K562 (cell line): ENCODE measurements around the gene TMSB4X. TPM values are rescaled to one million over a fixed set of nuclear protein-coding genes. Genes with fewer than 3 reads are reported as not detected.
A peak's percentile ranks its signal among the peaks of the same experiment; 100 is the strongest.

Experiments
- ARID1B ChIP-seq: fragments of 450-650 bp; IDR thresholded peaks from 2 replicates; pipeline ENCODE4 v1.6.1; 2016; ENCODE audit warnings: antibody characterized with exemption, mild to moderate bottlenecking, inconsistent platforms
- ARID3A ChIP-seq: IDR thresholded peaks from 2 replicates; pipeline ENCODE4 v1.6.1; 2012; ENCODE audit warnings: low read depth, low read length, improper control_type of control experiment, borderline replicate concordance
- DPF2 ChIP-seq: fragments of 450-650 bp; IDR thresholded peaks from 2 replicates; pipeline ENCODE4 v1.6.1; 2016
- E2F8 ChIP-seq: fragments of 450-650 bp; IDR thresholded peaks from 2 replicates; pipeline ENCODE4 v1.7.1; 2018; ENCODE audit warnings: mild to moderate bottlenecking, low read depth; ENCODE audit not compliant: partially characterized antibody
- ELK1 ChIP-seq: sonication (generic); formaldehyde crosslinking; IDR thresholded peaks from 2 replicates; pipeline ENCODE4 v1.8.1; 2022; ENCODE audit warnings: missing genetic modification reagents
- FOS ChIP-seq: IDR thresholded peaks from 3 replicates; pipeline ENCODE4 v1.6.1; 2011; ENCODE audit not compliant: insufficient read length; ENCODE audit errors: extremely low read depth
- HMBOX1 ChIP-seq: sonication (generic); IDR thresholded peaks from 2 replicates; pipeline ENCODE4 v1.6.1; 2016
- JUND ChIP-seq, 2 experiments: IDR thresholded peaks; 2 replicates in 1 of 2; 3 replicates in 1 of 2; pipeline ENCODE4 v1.6.1; 2011; ENCODE audit warnings: borderline replicate concordance in 2 of 2, low read depth in 2 of 2, low read length in 2 of 2, improper control_type of control experiment in 1 of 2, missing biosample characterization in 1 of 2, missing genetic modification characterization in 1 of 2, missing genetic modification reagents in 1 of 2
- NFIC ChIP-seq: fragments of 450-650 bp; IDR thresholded peaks from 2 replicates; pipeline ENCODE4 v1.6.1; 2017; ENCODE audit warnings: mild to moderate bottlenecking, inconsistent platforms
- ZNF239 ChIP-seq: fragments of 250-450 bp; sonication (Bioruptor Pico); IDR thresholded peaks from 2 replicates; pipeline ENCODE4 v1.4.0; 2020; ENCODE audit warnings: mild to moderate bottlenecking
- polyA plus RNA-seq, 8 experiments: library from polyadenylated mRNA; depleted of rRNA in 4 of 8; stranded (reverse) in 5 of 8; unstranded in 3 of 8; fragments of >200 nt; fragmentation: Nextera tagmentation in 2 of 8; fragmentation: Illumina TruSeq in 1 of 8; extraction: Ambion mirVana in 2 of 8; extraction: Trizol in 1 of 8; gene quantifications; 2 replicates each; pipeline versions ENCODE4 v1.2.1 to v1.2.3, GENCODE V29; 2011 to 2014; ENCODE audit warnings: inconsistent platforms in 1 of 8, missing spikeins in 1 of 8
- total RNA-seq, 7 experiments: library from RNA; depleted of rRNA in 6 of 7; stranded (reverse); fragments of >200 nt in 6 of 7; fragmentation: Illumina TruSeq in 2 of 7; extraction: Trizol in 2 of 7; gene quantifications; 2 replicates each; pipeline versions ENCODE4 v1.2.1 to v1.2.3, GENCODE V29; 2011 to 2021; ENCODE audit warnings: low replicate concordance in 1 of 7
- TF ChIP-seq, protein P1 (sequence below): fragments of 200-800 bp; sonication (Bioruptor generic); IDR thresholded peaks from 2 replicates; pipeline ENCODE4 v1.6.1; 2016; ENCODE audit warnings: missing genetic modification characterization, missing compliant biosample characterization

The TMSB4X gene
- total and polyA plus RNA-seq, 9 of the 15 experiments (the other 6 are each of a cell fraction or from before 2014, with no cell fraction given) = 1,035 to 2,035 (median 1,529) TPM

DNA sequence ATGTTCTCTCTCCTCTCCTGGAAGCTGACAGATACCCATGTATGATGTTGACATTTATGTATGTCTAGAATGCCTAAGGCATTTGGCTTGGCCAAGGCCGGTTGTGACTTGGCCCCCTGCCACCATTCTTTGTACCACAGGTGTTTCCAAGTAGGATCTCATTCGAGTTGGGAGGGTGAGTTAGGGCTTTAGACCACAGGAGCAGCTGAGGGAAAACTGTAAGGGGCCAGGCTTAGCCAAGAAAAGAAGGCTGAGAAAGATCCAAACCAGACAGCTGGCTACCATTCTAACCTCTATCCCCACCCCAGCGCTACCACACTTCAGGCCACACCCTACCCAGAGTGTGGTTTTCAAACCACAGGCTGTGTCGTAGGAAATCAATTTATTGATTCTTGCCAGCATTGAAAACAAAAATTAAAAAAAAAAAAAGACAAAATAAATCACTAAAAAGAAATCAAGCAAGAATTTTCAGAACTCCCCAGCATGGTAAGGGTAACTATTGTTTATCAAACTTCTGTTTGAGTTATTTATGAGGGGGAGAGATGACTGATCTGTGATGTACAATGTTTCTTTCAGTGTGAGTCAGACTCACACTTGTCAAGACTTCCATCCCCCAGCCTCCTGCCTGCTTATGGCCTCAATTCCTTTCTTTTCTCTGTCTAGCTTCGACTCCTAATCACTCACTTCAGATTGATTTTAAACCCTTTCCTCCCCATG is 9.9 kb downstream of the TMSB4X start (continued):
- TF ChIP-seq ZNF239 (CRISPR knock-in tag) = no peak
- TF ChIP-seq HMBOX1 = no peak
- TF ChIP-seq ARID3A = no peak
- no peak for TF ChIP-seq ELK1 (CRISPR knock-in tag)
- 0 out of 2 replicates have a peak, but pooled peaks have one; percentile 28 for TF ChIP-seq ARID1B
- TF ChIP-seq FOS = peak; percentile 12
- peak; percentile 73 for TF ChIP-seq NFIC
- TF ChIP-seq E2F8 = no peak
- TF ChIP-seq JUND (IDR thresholded peaks at IDR 0.05; ENCODE audit: borderline replicate concordance, low read depth, low read length) = peak; percentile 75
- TF ChIP-seq JUND (tag; IDR thresholded peaks at IDR 0.05; ENCODE audit: borderline replicate concordance, low read depth, low read length) = no peak; the same call in 2 of the 3 replicates
- TF ChIP-seq DPF2 = peak; percentile 75
- TF ChIP-seq, protein P1, sequence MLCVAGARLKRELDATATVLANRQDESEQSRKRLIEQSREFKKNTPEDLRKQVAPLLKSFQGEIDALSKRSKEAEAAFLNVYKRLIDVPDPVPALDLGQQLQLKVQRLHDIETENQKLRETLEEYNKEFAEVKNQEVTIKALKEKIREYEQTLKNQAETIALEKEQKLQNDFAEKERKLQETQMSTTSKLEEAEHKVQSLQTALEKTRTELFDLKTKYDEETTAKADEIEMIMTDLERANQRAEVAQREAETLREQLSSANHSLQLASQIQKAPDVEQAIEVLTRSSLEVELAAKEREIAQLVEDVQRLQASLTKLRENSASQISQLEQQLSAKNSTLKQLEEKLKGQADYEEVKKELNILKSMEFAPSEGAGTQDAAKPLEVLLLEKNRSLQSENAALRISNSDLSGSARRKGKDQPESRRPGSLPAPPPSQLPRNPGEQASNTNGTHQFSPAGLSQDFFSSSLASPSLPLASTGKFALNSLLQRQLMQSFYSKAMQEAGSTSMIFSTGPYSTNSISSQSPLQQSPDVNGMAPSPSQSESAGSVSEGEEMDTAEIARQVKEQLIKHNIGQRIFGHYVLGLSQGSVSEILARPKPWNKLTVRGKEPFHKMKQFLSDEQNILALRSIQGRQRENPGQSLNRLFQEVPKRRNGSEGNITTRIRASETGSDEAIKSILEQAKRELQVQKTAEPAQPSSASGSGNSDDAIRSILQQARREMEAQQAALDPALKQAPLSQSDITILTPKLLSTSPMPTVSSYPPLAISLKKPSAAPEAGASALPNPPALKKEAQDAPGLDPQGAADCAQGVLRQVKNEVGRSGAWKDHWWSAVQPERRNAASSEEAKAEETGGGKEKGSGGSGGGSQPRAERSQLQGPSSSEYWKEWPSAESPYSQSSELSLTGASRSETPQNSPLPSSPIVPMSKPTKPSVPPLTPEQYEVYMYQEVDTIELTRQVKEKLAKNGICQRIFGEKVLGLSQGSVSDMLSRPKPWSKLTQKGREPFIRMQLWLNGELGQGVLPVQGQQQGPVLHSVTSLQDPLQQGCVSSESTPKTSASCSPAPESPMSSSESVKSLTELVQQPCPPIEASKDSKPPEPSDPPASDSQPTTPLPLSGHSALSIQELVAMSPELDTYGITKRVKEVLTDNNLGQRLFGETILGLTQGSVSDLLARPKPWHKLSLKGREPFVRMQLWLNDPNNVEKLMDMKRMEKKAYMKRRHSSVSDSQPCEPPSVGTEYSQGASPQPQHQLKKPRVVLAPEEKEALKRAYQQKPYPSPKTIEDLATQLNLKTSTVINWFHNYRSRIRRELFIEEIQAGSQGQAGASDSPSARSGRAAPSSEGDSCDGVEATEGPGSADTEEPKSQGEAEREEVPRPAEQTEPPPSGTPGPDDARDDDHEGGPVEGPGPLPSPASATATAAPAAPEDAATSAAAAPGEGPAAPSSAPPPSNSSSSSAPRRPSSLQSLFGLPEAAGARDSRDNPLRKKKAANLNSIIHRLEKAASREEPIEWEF = peak; percentile 72; the same call in 1 of the 2 replicates
